NCI-H1694 (cell line): ENCODE measurements around the gene CFAP91.

Experiments used
- DNase-seq: peaks from one replicate; lab custom pipeline; 2025; lab: John Stamatoyannopoulos, UW

CFAP91 gene

GRCh38 chr3:119743921-119744320, 41.1 kb downstream of the CFAP91 start:
- DNase-seq = no peak

GRCh38 chr3:119745942-119746341, 43.1 kb downstream of the CFAP91 start:
- DNase-seq = no peak

- DNase-seq = no peak
Measured at GRCh38 chr3:119746423-119746822, 43.6 kb downstream of the CFAP91 start.

- DNase-seq = no peak
Measured at GRCh38 chr3:119747357-119747756, 44.5 kb downstream of the CFAP91 start.

GRCh38 chr3:119748991-119749390, 46.2 kb downstream of the CFAP91 start:
- DNase-seq = no peak

GRCh38 chr3:119751423-119751822, 48.6 kb downstream of the CFAP91 start:
- no peak for DNase-seq
